ENCODE results near the gene KANSL1L.

The KANSL1L gene

GRCh38 chr2:210171309-210172218 is at the start of gene KANSL1L:
Gene KANSL1L, minus strand, starts transcription at chr2:210171409. Its CDS starts 16,827 bp downstream, at chr2:210154582.
- peak; percentile 76 for DNase-seq (ENCODE audit: low read depth, low spot score)
- peak within 1 kb of the TSS; percentile 92 for H3K9ac ChIP-seq (ENCODE audit: insufficient read length)
- H3K9me3 ChIP-seq (ENCODE audit: low read depth, low read length) = no peaks in the 10 kb centered on the region
- H3K4me3 ChIP-seq = peak within 1 kb of the TSS; percentile 95
- H3K27ac ChIP-seq = peak within 1 kb of the TSS; percentile 94
- TF ChIP-seq EZH2 (IDR thresholded peaks at IDR 0.05) (no peak), POLR2AphosphoS5 (IDR thresholded peaks at IDR 0.05; ENCODE audit: borderline replicate concordance, low read depth, low read length) (peak; percentile 77; the same call in 1 of the 2 replicates), FOXP2 (optimal IDR thresholded peaks at IDR 0.05; ENCODE audit: control extremely low read depth, extremely low read length, insufficient read depth) (peak; percentile 34)
- H3K36me3 ChIP-seq (ENCODE audit: insufficient read depth, low read length) = no peaks in the 10 kb centered on the region

GRCh38 chr2:210215120-210215519 is 43.9 kb upstream of the KANSL1L start:
- no peak for TF ChIP-seq POLR2AphosphoS5 (IDR thresholded peaks at IDR 0.05; ENCODE audit: borderline replicate concordance, low read depth, low read length)
- no peak for TF ChIP-seq FOXP2 (optimal IDR thresholded peaks at IDR 0.05; ENCODE audit: control extremely low read depth, extremely low read length, insufficient read depth)
- TF ChIP-seq EZH2 (IDR thresholded peaks at IDR 0.05) = no peak
- H3K36me3 ChIP-seq (ENCODE audit: insufficient read depth, low read length) = no peaks in the 10 kb centered on the region
- H3K9ac ChIP-seq (ENCODE audit: insufficient read length) = no peak overlapping the region
- H3K9me3 ChIP-seq (ENCODE audit: low read depth, low read length) = no peaks in the 10 kb centered on the region
- DNase-seq (ENCODE audit: low read depth, low spot score) = no peak
- no peak overlapping the region for H3K27ac ChIP-seq
- no peak overlapping the region for H3K4me3 ChIP-seq

GRCh38 chr2:210210185-210210584 is 39.0 kb upstream of the KANSL1L start:
- TF ChIP-seq POLR2AphosphoS5 (IDR thresholded peaks at IDR 0.05; ENCODE audit: borderline replicate concordance, low read depth, low read length) = no peak
- TF ChIP-seq EZH2 (IDR thresholded peaks at IDR 0.05) = no peak
- TF ChIP-seq FOXP2 (optimal IDR thresholded peaks at IDR 0.05; ENCODE audit: control extremely low read depth, extremely low read length, insufficient read depth) = no peak
- Histone ChIP-seq H3K9ac (ENCODE audit: insufficient read length) (no peak overlapping the region), H3K4me3 (no peak overlapping the region), H3K9me3 (ENCODE audit: low read depth, low read length) (no peaks in the 10 kb centered on the region), H3K36me3 (ENCODE audit: insufficient read depth, low read length) (no peaks in the 10 kb centered on the region), H3K27ac (no peak overlapping the region)
- DNase-seq (ENCODE audit: low read depth, low spot score) = no peak

GRCh38 chr2:210207929-210208328 is 36.7 kb upstream of the KANSL1L start:
- H3K27ac ChIP-seq = no peak overlapping the region
- no peak for DNase-seq (ENCODE audit: low read depth, low spot score)
- no peaks in the 10 kb centered on the region for H3K36me3 ChIP-seq (ENCODE audit: insufficient read depth, low read length)
- H3K9ac ChIP-seq (ENCODE audit: insufficient read length) = no peak overlapping the region
- TF ChIP-seq POLR2AphosphoS5 (IDR thresholded peaks at IDR 0.05; ENCODE audit: borderline replicate concordance, low read depth, low read length) = no peak
- no peak for TF ChIP-seq EZH2 (IDR thresholded peaks at IDR 0.05)
- no peak for TF ChIP-seq FOXP2 (optimal IDR thresholded peaks at IDR 0.05; ENCODE audit: control extremely low read depth, extremely low read length, insufficient read depth)
- H3K4me3 ChIP-seq = no peak overlapping the region
- H3K9me3 ChIP-seq (ENCODE audit: low read depth, low read length) = no peaks in the 10 kb centered on the region

GRCh38 chr2:210203558-210203957 is 32.3 kb upstream of the KANSL1L start:
- Histone ChIP-seq H3K9me3 (ENCODE audit: low read depth, low read length) (no peaks in the 10 kb centered on the region), H3K36me3 (ENCODE audit: insufficient read depth, low read length) (no peaks in the 10 kb centered on the region), H3K4me3 (no peak overlapping the region), H3K27ac (no peak overlapping the region), H3K9ac (ENCODE audit: insufficient read length) (no peak overlapping the region)
- TF ChIP-seq POLR2AphosphoS5 (IDR thresholded peaks at IDR 0.05; ENCODE audit: borderline replicate concordance, low read depth, low read length) = no peak
- TF ChIP-seq EZH2 (IDR thresholded peaks at IDR 0.05) = no peak
- no peak for TF ChIP-seq FOXP2 (optimal IDR thresholded peaks at IDR 0.05; ENCODE audit: control extremely low read depth, extremely low read length, insufficient read depth)
- no peak for DNase-seq (ENCODE audit: low read depth, low spot score)

GRCh38 chr2:210203147-210203546 is 31.9 kb upstream of the KANSL1L start:
- TF ChIP-seq FOXP2 (optimal IDR thresholded peaks at IDR 0.05; ENCODE audit: control extremely low read depth, extremely low read length, insufficient read depth) (no peak), EZH2 (IDR thresholded peaks at IDR 0.05) (no peak), POLR2AphosphoS5 (IDR thresholded peaks at IDR 0.05; ENCODE audit: borderline replicate concordance, low read depth, low read length) (no peak)
- Histone ChIP-seq H3K4me3 (no peak overlapping the region), H3K9ac (ENCODE audit: insufficient read length) (no peak overlapping the region), H3K27ac (no peak overlapping the region), H3K36me3 (ENCODE audit: insufficient read depth, low read length) (no peaks in the 10 kb centered on the region), H3K9me3 (ENCODE audit: low read depth, low read length) (no peaks in the 10 kb centered on the region)
- DNase-seq (ENCODE audit: low read depth, low spot score) = no peak

GRCh38 chr2:210199854-210200253 is 28.6 kb upstream of the KANSL1L start:
- Histone ChIP-seq H3K9me3 (ENCODE audit: low read depth, low read length) (no peaks in the 10 kb centered on the region), H3K4me3 (no peak overlapping the region), H3K9ac (ENCODE audit: insufficient read length) (no peak overlapping the region), H3K36me3 (ENCODE audit: insufficient read depth, low read length) (no peaks in the 10 kb centered on the region), H3K27ac (no peak overlapping the region)
- TF ChIP-seq FOXP2 (optimal IDR thresholded peaks at IDR 0.05; ENCODE audit: control extremely low read depth, extremely low read length, insufficient read depth) (no peak), EZH2 (IDR thresholded peaks at IDR 0.05) (no peak), POLR2AphosphoS5 (IDR thresholded peaks at IDR 0.05; ENCODE audit: borderline replicate concordance, low read depth, low read length) (no peak)
- no peak for DNase-seq (ENCODE audit: low read depth, low spot score)

GRCh38 chr2:210199186-210199765 is 28.1 kb upstream of the KANSL1L start:
- H3K36me3 ChIP-seq (ENCODE audit: insufficient read depth, low read length) = no peaks in the 10 kb centered on the region
- no peak overlapping the region for H3K9ac ChIP-seq (ENCODE audit: insufficient read length)
- peak; percentile 14 for DNase-seq (ENCODE audit: low read depth, low spot score)
- TF ChIP-seq POLR2AphosphoS5 (IDR thresholded peaks at IDR 0.05; ENCODE audit: borderline replicate concordance, low read depth, low read length) (no peak), FOXP2 (optimal IDR thresholded peaks at IDR 0.05; ENCODE audit: control extremely low read depth, extremely low read length, insufficient read depth) (no peak), EZH2 (IDR thresholded peaks at IDR 0.05) (no peak)
- H3K27ac ChIP-seq = no peak overlapping the region
- no peak overlapping the region for H3K4me3 ChIP-seq
- no peaks in the 10 kb centered on the region for H3K9me3 ChIP-seq (ENCODE audit: low read depth, low read length)

Measured in SK-N-MC (cell line).